Kidney epithelial cell (primary cell): Measurements from ENCODE around the gene MICAL1. TPM values are rescaled to one million over a fixed set of nuclear protein-coding genes. Genes with fewer than 3 reads are reported as not detected.

Experiments used
- DNase-seq: peaks from one replicate; pipeline ENCODE4 v3.0.0-alpha.2; 2010; ENCODE audit warnings: low read depth
- H3K27me3 ChIP-seq: 2 replicates; pipeline ENCODE4 v1.6.0; 2011; ENCODE audit warnings: low read length; ENCODE audit not compliant: control insufficient read depth, insufficient read depth
- H3K36me3 ChIP-seq: 2 replicates; pipeline ENCODE4 v1.5.1; 2011; ENCODE audit warnings: low read length; ENCODE audit not compliant: control insufficient read depth, insufficient read depth
- H3K4me3 ChIP-seq: 2 replicates; pipeline ENCODE4 v1.5.1; 2011; ENCODE audit warnings: low read depth, mild to moderate bottlenecking, control low read depth, low read length
- total RNA-seq: library from RNA; depleted of rRNA; stranded (reverse); fragments of >200 nt; gene quantifications from 2 replicates; pipeline ENCODE4 v1.2.3, GENCODE V29; 2015
- TF ChIP-seq, protein P1 (sequence below): IDR thresholded peaks from 2 replicates; pipeline ENCODE4 v1.5.1; 2011; ENCODE audit warnings: mild to moderate bottlenecking, moderate library complexity, low read length, control low read depth, inconsistent platforms; ENCODE audit not compliant: insufficient read depth, poor library complexity, severe bottlenecking

Gene MICAL1
- total RNA-seq, 1 donor from 2014 or later, result 52.3 TPM

DNA sequence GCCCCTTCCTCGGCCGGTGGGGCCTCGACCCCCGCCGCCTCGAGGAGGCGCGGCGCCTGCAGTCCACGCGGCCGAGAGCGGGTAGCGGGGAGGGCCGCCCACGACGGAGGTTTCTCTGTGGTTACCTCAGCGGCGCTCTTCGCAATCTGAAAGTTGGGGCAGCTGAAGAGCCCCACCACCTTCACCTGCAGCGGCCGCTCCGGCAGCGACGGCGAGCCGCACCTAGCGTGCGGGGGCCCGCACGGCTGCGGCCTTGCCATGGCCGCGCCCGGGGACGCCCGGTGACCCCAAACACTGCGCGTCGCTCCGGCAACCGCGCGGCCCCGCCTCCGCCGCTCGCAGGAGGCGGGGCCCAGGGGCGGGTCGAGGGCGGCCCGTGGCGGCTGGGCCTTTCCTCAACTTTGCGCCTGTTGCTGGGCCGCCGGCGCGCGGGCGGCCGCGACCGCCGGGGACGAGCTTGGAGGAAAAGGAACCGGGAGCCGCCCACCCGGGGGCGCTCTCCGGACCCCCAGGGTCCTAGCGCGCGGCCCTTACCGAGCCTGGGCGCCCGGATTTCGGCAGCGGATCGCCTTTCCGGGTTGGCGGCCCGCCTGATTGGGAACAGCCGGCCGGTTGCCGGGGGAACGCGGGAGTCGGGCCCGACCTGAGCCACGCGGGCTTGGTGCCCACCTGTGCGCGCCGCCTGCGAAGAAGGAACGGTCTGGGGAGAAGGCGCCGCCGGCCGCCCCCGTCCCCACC is 15.1 kb downstream of the MICAL1 start, which contains the start of the genes PPIL6 and SMPD2:
TSS of gene PPIL6 (minus strand) at position 298 of the 738 bp plus-strand sequence. CDS start at position 260, 38 bp downstream.
TSS of gene SMPD2 (plus strand) at position 394 of the 738 bp plus-strand sequence. CDS start 398 bp downstream, outside the sequence.
- peak within 1 kb of the TSS; percentile 86 for H3K4me3 ChIP-seq
- H3K36me3 ChIP-seq, result peaks cover 2% of the 10 kb centered on the region
- no peaks in the 10 kb centered on the region for H3K27me3 ChIP-seq
- TF ChIP-seq, protein P1, sequence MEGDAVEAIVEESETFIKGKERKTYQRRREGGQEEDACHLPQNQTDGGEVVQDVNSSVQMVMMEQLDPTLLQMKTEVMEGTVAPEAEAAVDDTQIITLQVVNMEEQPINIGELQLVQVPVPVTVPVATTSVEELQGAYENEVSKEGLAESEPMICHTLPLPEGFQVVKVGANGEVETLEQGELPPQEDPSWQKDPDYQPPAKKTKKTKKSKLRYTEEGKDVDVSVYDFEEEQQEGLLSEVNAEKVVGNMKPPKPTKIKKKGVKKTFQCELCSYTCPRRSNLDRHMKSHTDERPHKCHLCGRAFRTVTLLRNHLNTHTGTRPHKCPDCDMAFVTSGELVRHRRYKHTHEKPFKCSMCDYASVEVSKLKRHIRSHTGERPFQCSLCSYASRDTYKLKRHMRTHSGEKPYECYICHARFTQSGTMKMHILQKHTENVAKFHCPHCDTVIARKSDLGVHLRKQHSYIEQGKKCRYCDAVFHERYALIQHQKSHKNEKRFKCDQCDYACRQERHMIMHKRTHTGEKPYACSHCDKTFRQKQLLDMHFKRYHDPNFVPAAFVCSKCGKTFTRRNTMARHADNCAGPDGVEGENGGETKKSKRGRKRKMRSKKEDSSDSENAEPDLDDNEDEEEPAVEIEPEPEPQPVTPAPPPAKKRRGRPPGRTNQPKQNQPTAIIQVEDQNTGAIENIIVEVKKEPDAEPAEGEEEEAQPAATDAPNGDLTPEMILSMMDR, result no peak
- DNase-seq, result no peak

DNA sequence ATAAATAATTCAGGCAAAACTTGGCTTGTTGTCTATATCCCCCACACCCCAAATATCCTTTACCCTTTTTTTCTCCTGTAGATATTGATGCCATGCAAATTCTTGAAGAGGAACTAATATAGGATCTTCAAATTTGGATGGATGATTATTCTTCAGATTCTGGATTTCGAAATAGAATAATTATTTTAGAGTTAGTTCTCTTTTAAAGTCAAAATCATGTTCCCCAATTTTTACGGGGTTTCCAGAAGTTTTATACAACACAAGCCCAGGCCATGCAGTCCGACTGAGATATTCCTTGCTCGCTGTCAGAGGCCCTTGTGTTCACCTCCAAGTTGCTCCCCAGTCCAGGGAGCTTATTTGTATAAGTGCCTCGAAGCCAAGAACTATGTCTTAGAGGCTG is 19.5 kb downstream of the MICAL1 start:
- Histone ChIP-seq H3K27me3 (no peaks in the 10 kb centered on the region), H3K36me3 (no peaks in the 10 kb centered on the region), H3K4me3 (no peak overlapping the region)
- TF ChIP-seq, protein P1, result no peak
- no peak for DNase-seq

DNA sequence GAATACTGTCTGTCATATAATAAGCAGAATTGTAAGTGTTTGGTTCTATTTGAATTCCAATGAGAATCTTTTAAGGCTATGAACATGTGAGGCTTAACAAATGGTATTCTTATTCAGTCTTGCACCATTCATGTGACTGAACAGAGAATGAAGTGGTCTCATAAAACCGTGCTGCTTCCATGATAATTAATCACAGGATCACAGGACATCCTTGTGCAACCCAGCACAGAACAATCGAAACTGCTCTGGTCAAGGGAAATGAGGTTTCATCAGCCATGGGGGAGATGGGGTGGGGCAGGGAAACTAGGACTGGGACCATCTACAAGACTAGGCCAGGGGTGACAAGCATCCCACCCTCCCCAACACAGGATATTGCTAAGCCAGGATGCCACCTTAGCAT is 21.1 kb downstream of the MICAL1 start:
- H3K36me3 ChIP-seq, result no peaks in the 10 kb centered on the region
- H3K27me3 ChIP-seq, result no peaks in the 10 kb centered on the region
- DNase-seq, result no peak
- TF ChIP-seq, protein P1, result no peak
- H3K4me3 ChIP-seq, result no peak overlapping the region

DNA sequence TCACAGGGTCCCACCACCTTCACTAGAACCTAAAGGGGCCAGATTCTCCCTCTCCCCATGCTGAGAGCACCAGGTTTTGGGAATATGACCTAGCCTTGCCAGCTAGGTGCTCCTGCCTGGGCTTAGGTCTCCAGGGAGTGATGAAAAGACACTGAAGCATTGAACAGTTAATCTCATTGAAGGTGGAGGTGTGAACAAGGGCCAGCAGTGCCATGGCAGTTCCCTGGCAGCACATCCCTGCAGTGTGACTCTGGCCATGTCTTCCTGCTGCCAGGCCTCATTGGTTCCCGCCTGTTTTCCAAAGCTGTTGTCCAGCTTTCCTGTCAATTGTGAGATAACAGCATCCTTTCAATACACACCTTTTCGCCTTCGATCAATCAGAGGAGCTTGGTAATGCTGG is 26.1 kb downstream of the MICAL1 start:
- no peak overlapping the region for H3K4me3 ChIP-seq
- TF ChIP-seq, protein P1, result no peak
- DNase-seq, result no peak
- H3K27me3 ChIP-seq, result no peaks in the 10 kb centered on the region
- no peaks in the 10 kb centered on the region for H3K36me3 ChIP-seq

DNA sequence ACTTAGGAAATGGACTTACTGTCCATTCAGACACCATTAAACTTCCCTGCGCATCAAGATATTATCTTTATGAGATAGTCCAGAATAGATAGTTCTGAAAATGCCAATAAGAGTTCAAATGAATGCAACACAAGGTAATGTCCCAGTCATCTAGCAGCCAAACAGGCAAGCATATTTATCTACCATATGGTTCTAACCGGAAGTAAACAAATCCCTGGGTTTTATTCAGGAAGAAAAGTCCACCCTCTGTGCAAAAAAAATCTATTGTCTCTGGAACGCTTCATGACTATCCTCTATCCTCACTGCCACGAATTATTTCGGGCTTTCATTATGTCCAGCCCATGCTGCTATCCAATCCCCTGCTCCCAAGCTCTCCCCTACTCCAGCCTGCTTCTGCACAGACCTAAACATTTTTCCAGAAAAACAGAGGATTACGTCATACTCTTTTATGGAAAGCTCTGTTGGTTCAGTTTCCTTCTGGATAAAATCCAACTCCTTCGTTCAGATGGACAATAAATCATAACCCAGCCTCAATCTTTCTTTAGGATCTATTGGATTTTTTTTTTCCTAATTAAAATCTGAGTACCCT is 26.6 kb downstream of the MICAL1 start:
- H3K36me3 ChIP-seq, result no peaks in the 10 kb centered on the region
- no peak overlapping the region for H3K4me3 ChIP-seq
- DNase-seq, result no peak
- TF ChIP-seq, protein P1, result no peak
- no peaks in the 10 kb centered on the region for H3K27me3 ChIP-seq
